COLO668 (cell line): Measurements from ENCODE around the gene TDRD7.
"Not testable (repeated sequence)": the region's sequence is repeated elsewhere in the genome, so short reads cannot be mapped to it uniquely, and the experiment has no call there.

Experiments
- DNase-seq: peaks from one replicate; lab custom pipeline; 2025; ENCODE audit not compliant: unreplicated experiment; lab: John Stamatoyannopoulos, UW

TDRD7 gene

DNA sequence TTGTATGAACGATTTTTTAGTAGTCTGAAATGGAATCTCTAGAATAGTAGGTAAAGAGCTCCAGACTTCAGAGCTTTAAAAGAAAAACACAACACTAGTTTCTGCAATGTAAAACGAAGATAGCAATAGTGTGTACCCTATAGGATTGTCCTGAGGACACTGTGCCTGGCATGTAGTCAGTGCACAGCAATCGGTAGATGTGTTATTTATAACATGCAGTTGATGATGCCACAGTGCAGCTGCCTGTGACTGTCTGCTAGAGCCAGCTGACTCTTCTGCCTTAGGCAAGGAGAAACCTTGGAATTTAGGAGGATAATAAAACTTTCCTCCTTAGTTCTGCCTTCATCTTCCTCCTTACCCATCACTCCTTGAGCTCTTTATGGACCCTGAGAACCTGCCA is 61.8 kb downstream of the TDRD7 start:
- no peak for DNase-seq

DNA sequence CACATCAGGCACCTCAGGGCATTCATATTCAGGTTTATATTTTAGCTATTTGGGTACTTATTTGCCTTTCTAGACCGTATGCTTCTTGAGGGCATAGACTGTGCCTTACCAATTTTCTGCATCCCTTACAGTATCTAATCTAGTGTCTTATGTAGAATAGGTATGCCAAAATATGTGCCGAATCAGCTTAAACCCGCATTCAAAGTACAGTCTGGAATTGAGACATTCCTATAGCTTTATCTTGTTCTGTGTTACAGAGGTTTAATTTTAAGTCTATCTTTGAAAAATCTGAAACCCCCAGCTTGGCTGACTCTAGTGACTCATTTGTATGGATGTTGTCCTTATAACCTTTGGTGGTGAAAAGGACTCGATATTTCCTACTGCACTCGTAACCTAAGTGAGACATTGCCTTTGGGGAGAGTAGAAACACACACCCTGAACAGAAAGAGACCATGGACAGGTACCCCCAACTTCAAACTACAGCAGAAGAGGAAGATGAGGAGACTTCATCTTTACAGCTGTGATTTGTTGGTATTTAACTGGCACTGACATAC is 62.6 kb downstream of the TDRD7 start:
- no peak for DNase-seq

DNA sequence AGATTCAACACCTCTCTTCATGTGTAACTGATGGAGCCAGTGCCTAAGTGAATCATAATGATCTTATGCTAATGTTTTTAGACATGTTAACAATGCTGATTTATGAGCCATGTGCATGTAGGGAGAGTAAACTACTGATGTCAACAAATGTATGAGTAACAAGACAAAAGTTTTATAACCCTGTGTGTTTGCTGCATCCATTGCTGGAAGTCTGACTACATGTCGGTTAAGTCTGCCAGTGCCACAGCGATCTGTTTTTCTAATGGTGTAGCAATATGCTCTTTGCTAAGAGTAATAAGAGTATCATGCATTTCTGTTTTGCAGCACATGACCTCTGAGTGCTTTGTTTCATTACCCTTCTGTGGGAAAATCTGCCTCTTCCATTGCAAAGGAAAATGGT is 63.2 kb downstream of the TDRD7 start:
- peak; percentile 15 for DNase-seq

DNA sequence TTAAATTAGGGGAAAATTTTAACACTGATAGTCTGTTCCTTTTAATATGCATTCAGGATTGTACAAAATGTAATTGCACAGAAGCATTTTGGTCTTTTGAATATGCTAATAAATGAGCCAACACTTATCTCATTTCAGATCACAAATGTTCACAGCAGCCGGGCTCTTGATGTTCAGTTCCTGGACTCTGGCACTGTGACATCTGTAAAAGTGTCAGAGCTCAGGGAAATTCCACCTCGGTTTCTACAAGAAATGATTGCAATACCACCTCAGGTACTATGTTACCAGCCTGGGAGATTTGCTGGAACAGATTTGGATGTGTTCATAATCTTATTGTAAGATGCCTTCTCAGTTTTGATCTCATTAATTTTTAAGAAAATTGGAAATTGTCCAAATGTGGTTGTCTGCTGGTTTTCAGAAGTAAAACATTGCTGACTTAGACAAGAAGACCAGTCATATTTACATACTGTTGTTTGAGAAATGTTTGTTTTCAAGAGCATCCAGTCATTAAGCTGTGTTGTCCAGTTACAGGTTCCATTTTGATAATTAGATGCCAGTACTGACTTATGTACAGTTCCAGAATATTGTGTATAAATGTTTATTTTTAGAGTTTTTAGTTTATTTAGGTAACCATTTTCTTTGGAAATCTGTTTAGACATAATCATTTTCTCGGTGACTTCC is 66.5 kb downstream of the TDRD7 start:
- no peak for DNase-seq

DNA sequence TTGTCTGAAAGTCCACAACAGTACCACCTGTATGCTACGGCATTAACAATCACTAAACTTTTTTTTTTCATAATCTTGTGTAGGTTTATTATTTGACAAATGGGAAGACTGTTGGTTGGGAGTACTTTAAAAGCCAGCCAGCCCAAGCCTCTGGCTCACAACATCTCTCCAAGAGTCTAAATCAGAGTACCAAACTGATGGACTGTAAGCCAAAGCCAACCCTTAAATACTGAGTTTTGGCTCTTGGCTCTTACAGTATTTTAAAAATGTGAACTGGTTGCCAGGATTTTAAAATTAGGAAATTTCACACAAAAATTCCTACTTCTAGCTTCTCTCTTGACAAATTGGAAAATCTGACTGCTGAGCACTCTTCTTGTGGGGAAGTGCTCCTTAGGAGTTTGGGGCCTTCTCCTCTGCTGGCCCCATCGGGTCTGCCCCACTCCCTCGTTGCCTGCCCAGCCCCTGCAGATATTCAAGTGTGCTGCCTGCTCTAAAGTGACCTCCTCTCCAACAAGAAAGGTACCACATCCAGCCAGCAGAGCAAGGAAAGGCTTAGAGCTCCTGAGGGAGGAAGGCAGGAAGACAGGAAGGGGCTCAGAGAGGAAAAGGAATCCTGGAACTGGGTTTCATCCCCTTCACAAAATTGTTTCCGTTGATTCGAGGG is 67.7 kb downstream of the TDRD7 start:
- DNase-seq = no peak

DNA sequence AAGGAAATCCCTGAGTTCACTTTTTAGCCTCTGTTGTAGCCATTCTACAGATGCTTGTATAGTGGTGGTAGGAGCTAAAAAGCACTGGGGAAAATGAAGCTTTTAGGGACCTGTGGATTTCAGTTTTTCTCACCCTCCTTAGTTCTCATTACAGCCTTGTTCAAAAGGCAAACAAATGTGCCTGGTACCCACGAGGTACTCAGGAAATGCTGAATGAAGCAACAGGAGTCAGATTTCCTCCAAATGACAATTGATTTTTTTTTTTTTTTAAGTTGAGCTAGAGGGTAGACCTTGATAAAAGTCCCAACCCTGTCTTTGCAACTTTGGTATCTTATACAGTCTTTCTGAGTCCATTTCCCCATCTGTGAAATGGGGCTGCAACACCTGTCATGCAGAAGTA is 68.3 kb downstream of the TDRD7 start:
- DNase-seq = no peak

DNA sequence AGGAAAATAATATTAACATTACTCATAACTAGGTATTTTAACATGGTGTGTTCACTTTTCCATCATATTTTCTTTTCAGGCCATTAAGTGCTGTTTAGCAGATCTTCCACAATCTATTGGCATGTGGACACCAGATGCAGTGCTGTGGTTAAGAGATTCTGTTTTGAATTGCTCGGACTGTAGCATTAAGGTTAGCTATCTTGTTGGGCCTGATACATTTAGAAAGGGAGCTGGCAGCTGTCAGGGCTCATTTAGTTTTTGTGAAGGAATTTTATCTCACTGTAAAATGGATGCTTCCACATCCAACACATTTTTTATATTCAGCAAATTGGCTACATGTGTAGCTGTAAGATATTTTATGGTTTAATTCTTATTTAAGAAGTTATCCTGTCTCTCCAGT is 68.9 kb downstream of the TDRD7 start:
- DNase-seq = no peak

DNA sequence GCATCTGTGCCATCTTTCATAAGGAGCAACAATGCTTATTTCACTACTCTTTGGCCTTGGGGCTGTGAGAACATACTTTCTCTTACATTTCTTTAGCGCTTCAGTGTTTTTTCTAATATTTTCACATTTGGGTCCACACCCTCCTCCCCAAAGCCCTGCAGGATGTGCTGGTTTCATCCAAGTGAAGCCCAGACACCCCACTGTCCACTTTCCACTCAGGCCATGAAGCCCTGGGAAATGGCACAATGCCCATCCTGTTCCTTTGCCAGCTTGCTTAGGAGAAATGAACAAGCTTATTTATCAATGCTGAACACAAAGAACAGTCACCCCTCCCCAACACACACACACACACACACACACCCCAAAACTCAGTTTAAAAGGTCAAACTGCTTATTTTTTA is 72.2 kb downstream of the TDRD7 start:
- no peak for DNase-seq

DNA sequence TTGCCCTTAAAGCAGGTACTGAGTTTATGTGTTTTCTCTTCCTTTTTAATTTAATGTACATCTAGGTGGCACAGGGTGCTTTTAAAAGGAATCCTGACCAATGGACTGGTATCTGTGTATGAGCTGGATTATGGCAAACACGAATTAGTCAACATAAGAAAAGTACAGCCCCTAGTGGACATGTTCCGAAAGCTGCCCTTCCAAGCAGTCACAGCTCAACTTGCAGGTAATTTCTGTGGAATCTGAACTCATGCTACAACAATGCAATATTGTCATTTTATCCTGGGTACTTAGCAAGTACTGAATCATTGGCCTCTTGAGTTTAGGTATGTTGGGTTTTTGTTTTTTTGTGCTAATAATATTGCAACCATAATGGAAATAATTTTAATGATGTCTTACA is 75.2 kb downstream of the TDRD7 start:
- no peak for DNase-seq

DNA sequence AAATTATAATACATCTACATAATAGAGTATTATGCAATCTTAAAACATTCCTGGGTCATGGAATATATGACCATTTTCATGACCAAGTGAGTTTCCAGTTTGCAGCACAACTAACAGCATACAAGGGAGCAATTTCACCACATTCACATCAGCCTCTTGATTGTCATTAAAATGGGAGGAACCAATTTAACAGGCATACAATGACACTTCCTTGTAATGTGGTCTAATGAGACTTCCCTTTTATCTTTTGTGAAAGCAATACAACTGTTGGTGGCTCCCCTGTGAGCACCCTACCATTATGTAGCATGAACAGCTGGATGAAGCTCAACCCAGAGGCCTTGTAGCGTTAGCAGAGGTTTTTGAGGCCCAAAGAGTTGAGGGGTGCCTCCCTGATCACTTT is 76.0 kb downstream of the TDRD7 start:
- DNase-seq = no peak

DNA sequence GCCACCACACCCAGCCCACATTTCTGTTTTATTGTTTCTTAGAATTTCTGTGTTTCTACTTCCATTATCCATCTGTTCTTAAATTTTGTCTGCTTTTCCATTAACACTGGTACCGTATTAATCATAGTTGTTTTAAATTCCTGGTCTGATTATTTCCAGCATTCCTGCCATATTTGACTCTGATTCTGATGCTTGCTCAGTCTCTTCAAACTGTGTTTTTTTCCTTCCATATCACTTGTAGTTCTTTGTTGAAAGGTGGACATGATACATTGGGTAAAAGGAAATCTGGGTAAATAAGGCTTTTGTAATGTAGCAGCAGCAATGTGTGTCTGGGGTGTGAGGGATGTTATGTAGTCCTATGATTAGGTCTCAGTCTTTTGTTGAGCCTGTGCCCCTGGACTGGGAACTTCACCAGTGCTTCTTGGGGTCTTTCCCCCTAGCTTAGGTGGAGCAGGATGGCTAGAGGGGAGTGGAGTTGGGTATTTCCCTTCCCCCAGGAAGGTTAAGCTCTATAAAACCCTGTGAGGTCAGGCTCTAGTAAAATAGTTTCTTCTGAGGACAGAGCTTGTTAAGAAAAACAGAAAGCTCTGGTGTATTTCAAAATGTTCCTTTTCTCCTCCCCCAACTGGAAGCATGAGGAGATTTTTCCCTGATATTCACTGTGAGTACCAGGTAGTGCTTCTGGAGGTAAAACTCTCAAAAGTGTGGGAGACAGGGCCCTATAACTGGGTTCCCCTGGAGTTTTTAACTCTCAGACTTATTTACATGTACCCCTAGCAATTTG is 79.5 kb downstream of the TDRD7 start:
- DNase-seq = no peak

DNA sequence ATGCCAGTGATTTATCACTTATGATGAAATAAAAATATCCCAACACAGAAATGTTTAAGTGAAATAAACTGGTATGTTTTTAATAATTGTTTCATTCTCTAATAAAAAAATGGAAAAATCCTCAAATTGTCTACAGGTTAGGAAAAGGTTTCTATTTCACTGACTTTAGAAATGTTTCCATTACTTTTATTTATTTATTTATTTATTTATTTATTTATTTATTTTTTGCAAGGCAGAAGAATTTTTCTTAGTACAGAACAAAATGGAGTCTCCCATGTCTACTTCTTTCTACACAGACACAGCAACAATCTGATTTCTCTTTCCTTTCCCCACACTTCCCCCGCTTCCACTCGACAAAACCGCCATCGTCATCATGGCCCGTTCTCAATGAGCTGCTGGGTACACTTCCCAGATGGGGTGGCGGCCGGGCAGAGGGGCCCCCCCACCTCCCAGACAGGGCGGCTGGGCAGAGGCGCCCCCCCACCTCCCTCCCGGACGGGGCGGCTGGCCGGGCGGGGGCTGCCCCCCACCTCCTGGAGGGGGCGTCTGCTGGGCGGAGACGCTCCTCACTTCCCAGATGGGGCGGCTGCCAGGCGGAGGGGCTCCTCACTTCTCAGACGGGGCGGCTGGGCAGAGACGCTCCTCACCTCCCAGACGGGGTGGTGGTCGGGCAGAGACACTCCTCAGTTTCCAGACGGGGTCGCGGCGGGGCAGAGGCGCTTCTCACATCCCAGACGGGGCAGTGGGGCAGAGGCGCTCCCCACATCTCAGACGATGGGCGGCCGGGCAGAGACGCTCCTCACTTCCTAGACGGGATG is 85.9 kb downstream of the TDRD7 start:
- DNase-seq = not testable (repeated sequence)

DNA sequence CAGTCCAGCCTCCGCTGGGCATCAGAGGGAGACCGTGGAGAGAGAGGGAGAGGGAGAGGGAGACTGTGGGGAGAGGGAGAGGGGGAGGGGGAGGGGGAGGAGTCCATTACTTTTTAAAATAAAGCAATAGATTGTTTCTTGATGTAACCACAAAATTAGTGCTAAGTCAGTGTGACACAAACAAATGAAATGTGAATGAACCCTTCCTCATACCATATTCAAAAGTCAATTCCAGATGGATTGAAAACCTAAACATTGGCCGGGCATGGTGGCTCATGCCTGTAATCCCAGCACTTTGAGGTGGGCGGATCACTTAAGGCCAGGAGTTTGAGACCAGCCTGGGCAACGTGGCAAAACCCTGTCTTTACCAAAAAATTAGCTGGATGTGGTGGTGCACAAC is 87.0 kb downstream of the TDRD7 start:
- DNase-seq = not testable (repeated sequence)

DNA sequence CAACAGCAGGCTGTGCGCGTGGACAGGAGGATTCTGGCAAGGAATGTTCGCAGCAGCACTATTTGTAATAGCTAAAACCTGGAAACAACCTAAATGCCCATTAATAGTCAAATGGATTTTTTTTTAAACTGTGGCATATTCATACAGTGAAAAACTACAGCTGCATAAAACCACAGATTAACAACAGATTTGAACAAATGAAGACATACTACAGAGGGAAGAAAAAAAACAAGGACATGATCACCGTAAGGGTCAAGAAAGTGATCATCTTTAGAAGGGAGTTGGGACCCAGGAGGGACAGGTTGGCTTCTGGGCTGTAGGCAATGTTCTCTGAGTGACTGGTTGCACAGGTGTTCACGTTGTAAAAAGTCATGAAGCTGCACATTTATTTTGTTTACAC is 88.4 kb downstream of the TDRD7 start:
- no peak for DNase-seq

DNA sequence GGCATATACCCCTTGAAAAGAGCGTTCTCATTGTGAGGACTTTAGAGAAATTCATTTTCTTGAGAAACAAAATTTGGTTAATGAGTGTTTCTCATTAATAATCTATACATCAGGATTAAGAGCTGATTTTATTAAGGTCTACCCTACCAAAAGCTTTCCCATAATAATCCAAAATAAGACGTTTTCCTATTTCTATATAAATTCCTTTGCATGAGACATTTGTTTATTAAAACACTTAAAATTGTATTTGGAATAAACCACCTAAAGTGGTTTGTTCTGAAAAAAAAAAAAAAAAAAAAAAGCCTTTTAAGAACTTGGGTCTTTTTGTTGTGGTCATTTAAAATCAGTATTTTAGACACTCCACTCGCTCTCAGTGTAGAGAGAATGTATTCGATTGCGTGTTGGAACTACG is 88.9 kb downstream of the TDRD7 start:
- no peak for DNase-seq

DNA sequence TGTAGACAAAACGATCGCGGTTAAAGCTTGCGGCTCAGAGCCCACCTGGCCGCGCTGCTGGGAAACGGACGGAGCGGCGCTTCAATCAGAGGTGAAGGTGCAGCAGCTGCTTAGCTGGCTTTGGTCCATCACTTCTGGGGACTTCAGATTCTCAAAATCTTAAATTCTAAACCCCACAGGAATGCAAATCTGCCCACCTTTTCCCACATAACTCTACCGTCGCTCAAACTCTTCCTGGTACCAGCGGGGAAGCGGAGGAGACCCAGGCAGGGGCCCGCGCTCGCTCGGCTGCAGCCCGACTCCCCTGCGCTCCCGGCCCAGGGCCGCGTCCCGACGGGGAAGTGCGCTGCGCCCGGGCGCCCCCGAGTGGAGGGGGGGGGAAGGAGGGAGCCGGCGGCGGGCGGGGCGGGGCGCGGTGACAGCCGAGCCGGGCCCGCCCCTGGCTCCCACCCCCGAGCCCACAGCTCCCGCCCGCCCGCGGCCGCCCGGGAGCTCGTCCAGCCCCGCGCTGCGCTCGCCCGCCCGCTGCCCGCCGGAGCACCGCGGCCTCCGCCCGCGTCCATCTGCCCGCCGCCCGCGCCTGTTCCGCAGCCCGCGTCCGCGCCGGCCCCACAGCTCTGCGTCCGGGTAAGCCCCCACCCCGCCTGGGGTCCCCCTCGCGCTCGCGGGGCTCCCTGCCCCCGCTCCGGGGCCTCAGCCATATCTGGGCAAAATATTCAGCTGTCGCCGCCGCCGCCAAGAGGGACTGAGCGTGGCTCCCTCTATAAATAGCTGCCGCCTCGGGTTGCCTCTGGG is 89.5 kb downstream of the TDRD7 start, which contains the start of gene TMOD1:
Gene TMOD1 (plus strand): TSS at position 490 of the 795 bp plus-strand sequence. CDS start 22,523 bp downstream, outside the sequence.
- peak; percentile 89 for DNase-seq

DNA sequence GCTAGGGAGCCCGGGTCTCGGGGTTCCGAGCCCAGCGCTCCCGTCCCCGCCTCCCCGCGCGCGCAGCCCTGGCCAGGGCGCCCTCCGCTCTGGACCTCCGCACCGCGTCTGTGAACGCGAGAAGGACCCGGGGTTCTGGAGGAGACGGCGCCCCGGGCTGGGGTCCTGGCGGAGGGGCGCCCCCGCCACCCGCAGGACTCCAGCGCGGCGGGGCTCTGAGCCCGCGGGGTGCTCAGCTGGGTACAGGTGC is 90.0 kb downstream of the TDRD7 start:
- no peak for DNase-seq

DNA sequence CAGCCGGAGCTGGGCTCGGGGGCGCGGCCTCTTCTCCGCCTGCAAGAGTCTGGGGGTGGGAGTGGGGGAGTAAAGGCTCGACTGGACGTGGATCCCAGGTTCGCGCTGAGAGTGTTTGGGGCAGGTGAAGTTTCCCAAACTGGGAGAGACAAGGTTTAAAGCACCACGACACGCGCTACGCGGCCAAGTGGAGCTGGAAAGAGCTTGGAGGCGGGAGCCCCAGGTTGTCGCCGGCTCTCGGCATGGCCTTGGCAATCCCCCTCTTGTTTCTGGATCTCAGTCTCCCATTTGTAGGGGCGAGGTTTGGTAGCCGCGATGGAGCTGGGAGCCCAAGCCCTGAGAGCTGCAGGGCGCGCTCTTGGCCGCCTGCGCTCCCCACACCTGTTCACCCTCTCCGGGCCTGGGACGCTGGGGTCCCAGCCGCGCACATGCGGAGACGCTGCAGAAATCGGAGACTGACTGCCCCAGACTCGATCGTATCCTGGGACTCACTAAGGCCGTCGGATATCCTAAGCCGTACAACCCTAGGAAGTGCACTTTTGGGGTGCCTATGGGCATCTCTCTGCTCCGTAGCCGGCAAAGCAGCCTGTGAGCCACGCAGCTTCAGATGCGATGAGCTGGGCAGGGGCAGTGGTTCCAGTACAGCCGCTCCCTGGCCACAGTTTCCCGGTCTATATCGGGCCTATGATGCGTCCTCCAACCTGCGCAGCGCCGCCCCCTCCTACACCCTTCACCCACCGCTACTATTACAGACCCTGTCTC is 90.5 kb downstream of the TDRD7 start:
- DNase-seq = peak; percentile 51

DNA sequence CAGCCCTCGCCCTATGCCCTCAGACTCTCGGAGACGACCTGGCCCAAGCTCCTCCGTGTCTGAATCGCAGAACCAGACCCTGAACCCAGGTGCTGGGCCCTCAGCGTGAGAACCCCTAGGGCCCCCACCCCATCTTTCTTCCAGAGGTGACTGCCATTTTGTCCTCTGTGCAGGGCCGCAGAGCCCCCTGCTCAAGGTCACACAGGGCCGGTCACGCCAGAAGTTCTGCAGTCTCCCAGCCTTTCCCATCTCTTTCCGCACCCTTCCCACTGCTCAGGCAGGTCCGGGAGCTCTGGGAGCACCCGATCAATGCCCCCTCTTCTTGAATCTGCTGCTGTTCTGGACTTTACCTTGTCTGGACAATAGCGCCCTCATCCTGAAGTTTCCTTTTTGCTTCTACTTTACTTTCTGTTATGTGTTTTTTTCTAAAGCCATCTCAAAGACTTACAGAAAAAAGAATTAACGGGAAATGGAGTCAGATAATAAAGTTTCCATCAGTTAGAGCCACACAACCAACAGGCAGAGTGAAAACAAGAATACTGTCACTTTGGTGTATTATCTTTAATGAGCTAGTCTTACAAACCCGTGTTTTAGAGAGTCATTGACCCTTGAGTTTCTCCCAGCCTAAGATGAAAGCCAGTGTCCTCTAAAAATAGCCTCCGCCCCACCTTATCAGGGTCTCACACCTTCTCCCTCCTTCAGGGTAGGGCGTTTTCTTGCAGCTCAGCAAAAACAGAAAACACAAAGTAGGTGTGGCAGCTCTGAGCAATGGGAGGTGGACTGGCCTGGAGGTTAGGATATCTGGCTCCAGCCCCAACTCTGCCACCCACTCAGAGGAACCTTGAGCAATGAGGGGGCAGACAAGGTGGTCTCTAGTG is 91.3 kb downstream of the TDRD7 start:
- no peak for DNase-seq
